K562 (cell line): ENCODE results near the gene SLC1A4. TPM values are rescaled to one million over a fixed set of nuclear protein-coding genes. Genes with fewer than 3 reads are reported as not detected.

ENCODE experiments used
- FOSL1 ChIP-seq: fragments of 200-800 bp; sonication (Bioruptor generic); conservative IDR thresholded peaks from 2 replicates; pipeline ENCODE4 v1.6.1; 2016; ENCODE audit warnings: missing genetic modification characterization, missing compliant biosample characterization
- GATAD2B ChIP-seq: fragments of 450-650 bp; IDR thresholded peaks from 2 replicates; pipeline ENCODE4 v1.6.1; 2017; ENCODE audit warnings: mild to moderate bottlenecking, borderline replicate concordance
- HDAC3 ChIP-seq: fragments of 450-650 bp; IDR thresholded peaks from 2 replicates; pipeline ENCODE4 v1.6.1; 2018; ENCODE audit warnings: borderline replicate concordance, mild to moderate bottlenecking, moderate library complexity; ENCODE audit not compliant: partially characterized antibody
- HMGXB4 ChIP-seq: sonication (generic); formaldehyde crosslinking; IDR thresholded peaks from 2 replicates; pipeline ENCODE4 v1.8.1; 2023; ENCODE audit warnings: mild to moderate bottlenecking, missing genetic modification reagents
- KDM5B ChIP-seq: fragments of 200-600 bp; sonication (generic); IDR thresholded peaks from 2 replicates; pipeline ENCODE4 v1.6.1; 2012; ENCODE audit warnings: low read depth, mild to moderate bottlenecking, moderate library complexity, low read length, control low read depth, inconsistent platforms; ENCODE audit not compliant: insufficient replicate concordance
- PHB ChIP-seq: fragments of 250-450 bp; sonication (Bioruptor Pico); IDR thresholded peaks from 2 replicates; pipeline ENCODE4 v1.5.0; 2021
- RB1 ChIP-seq: fragments of 450-650 bp; IDR thresholded peaks from 2 replicates; pipeline ENCODE4 v1.6.1; 2017; ENCODE audit warnings: low read depth, mild to moderate bottlenecking
- RBM15 ChIP-seq: fragments of 200-400 bp; formaldehyde crosslinking; IDR thresholded peaks from 2 replicates; pipeline ENCODE4 v1.6.1; 2018; ENCODE audit warnings: mild to moderate bottlenecking, low read length, moderate library complexity; ENCODE audit not compliant: insufficient read depth
- RBM34 ChIP-seq: fragments of 200-400 bp; formaldehyde crosslinking; IDR thresholded peaks from 2 replicates; pipeline ENCODE4 v1.6.1; 2018; ENCODE audit warnings: low read length, borderline replicate concordance; ENCODE audit not compliant: insufficient read depth
- RCOR1 ChIP-seq, 2 experiments: IDR thresholded peaks; 2 replicates each; pipeline ENCODE4 v1.6.1; 2012; ENCODE audit warnings: low read depth in 2 of 2, low read length in 2 of 2, borderline replicate concordance in 1 of 2, improper control_type of control experiment in 1 of 2
- SMARCC2 ChIP-seq: fragments of 450-650 bp; IDR thresholded peaks from 2 replicates; pipeline ENCODE4 v1.6.1; 2017; ENCODE audit warnings: antibody characterized with exemption, moderate library complexity, mild to moderate bottlenecking, low read depth
- TRIM28 ChIP-seq: fragments of 450-650 bp; IDR thresholded peaks from 2 replicates; pipeline ENCODE4 v1.6.1; 2017
- TSHZ1 ChIP-seq: fragments of 250-450 bp; sonication (Bioruptor Pico); IDR thresholded peaks from 2 replicates; pipeline ENCODE4 v1.4.0; 2020; ENCODE audit warnings: mild to moderate bottlenecking, moderate library complexity
- ZBTB43 ChIP-seq: sonication (generic); formaldehyde crosslinking; IDR thresholded peaks from 2 replicates; pipeline ENCODE4 v1.8.0; 2023; ENCODE audit warnings: mild to moderate bottlenecking, missing genetic modification reagents
- ZHX1 ChIP-seq: fragments of 150-350 bp; conservative IDR thresholded peaks from 2 replicates; pipeline ENCODE4 v1.6.1; 2014; ENCODE audit warnings: low read length
- ZNF77 ChIP-seq: fragments of 250-450 bp; sonication (Bioruptor Pico); IDR thresholded peaks from 2 replicates; pipeline ENCODE4 v1.5.0; 2020
- ZSCAN32 ChIP-seq: fragments of 450-650 bp; formaldehyde crosslinking; IDR thresholded peaks from 2 replicates; pipeline ENCODE4 v1.4.0; 2020; ENCODE audit warnings: mild to moderate bottlenecking, moderate library complexity
- polyA plus RNA-seq, 8 experiments: library from polyadenylated mRNA; depleted of rRNA in 4 of 8; stranded (reverse) in 5 of 8; unstranded in 3 of 8; fragments of >200 nt; fragmentation: Nextera tagmentation in 2 of 8; fragmentation: Illumina TruSeq in 1 of 8; extraction: Ambion mirVana in 2 of 8; extraction: Trizol in 1 of 8; gene quantifications; 2 replicates each; pipeline versions ENCODE4 v1.2.1 to v1.2.3, GENCODE V29; 2011 to 2014; ENCODE audit warnings: inconsistent platforms in 1 of 8, missing spikeins in 1 of 8
- total RNA-seq, 7 experiments: library from RNA; depleted of rRNA in 6 of 7; stranded (reverse); fragments of >200 nt in 6 of 7; fragmentation: Illumina TruSeq in 2 of 7; extraction: Trizol in 2 of 7; gene quantifications; 2 replicates each; pipeline versions ENCODE4 v1.2.1 to v1.2.3, GENCODE V29; 2011 to 2021; ENCODE audit warnings: low replicate concordance in 1 of 7

The SLC1A4 gene
- total and polyA plus RNA-seq, 9 of the 15 experiments (the other 6 are each of a cell fraction or from before 2014, with no cell fraction given) = 4.4 to 24.0 (median 10.9) TPM

- TF ChIP-seq ZBTB43 (no peak), RBM34 (0 out of 2 replicates have a peak, but pooled peaks have one; percentile 79), TRIM28 (no peak), GATAD2B (peak; percentile 98), KDM5B (peak; percentile 69), RCOR1 (IDR thresholded peaks at IDR 0.05; ENCODE audit: borderline replicate concordance in 1 of 2, low read depth in 2 of 2, low read length in 2 of 2) (peak in 1 of 2 experiments; percentile 39; a peak in 2 of 4 replicates), PHB (0 out of 2 replicates have a peak, but pooled peaks have one; percentile 28), ZHX1 (no peak), SMARCC2 (no peak), HMGXB4 (CRISPR knock-in tag) (no peak), TSHZ1 (CRISPR knock-in tag) (no peak), ZNF77 (CRISPR knock-in tag) (no peak), RBM15 (no peak), FOSL1 (tag) (no peak; the same call in 1 of the 2 replicates), RB1 (peak; percentile 50; the same call in 1 of the 2 replicates), HDAC3 (no peak), ZSCAN32 (CRISPR knock-in tag) (peak; percentile 74)
Observed at GRCh38 chr2:64989126-64989981, at the start of gene SLC1A4 (continued).
